GM18519 (cell line): ENCODE measurements around the gene KRT76.
"Not testable (repeated sequence)": the region's sequence is repeated elsewhere in the genome, so short reads cannot be mapped to it uniquely, and the experiment has no call there.

ENCODE experiments used
- ATAC-seq: cut with Tn5 transposase; IDR thresholded peaks from one replicate; pipeline ENCODE4 v1.9.1; 2021; ENCODE audit warnings: mild to moderate bottlenecking, moderate library complexity; ENCODE audit not compliant: unreplicated experiment, low FRiP score

Gene KRT76

DNA sequence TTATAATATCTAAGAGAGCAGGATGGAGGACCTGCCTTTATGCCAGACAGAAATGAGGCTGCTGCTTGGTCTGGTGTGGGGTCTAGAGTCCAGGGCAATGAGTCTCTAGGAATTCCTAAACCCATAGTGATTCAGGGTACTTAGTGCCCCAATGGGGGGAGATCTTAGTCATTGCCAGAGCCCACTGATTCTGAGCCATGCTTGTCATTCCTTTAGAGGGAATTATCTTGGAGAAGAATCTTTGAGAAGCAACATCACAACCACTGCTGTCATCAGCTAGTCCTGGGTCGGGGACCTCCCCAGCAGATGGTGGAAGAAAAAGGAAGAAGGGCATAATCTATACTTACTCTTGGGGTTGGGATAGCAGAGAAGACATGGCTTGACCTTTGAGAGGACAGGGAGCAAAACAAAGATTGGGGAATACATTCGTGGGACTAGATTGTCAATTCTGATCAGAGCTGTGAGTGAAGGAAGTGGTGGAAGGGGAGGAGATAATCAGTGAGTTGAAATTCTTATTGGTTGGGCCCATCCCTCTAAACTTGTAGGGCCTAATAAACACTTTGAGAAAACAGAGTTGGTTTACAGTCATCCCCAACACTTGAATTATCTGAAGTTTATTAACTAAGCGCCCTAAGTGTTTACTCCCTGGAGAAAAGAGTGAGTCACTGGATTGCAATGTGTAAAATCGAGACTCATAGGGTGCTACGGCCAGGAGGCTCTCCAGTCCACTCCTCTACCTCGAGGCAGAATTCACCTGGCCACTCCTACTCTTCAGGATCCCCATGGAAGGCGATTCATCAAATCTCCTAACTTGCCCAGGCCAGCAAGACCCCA, 21.7 kb upstream of the KRT76 start:
- no peak for ATAC-seq

DNA sequence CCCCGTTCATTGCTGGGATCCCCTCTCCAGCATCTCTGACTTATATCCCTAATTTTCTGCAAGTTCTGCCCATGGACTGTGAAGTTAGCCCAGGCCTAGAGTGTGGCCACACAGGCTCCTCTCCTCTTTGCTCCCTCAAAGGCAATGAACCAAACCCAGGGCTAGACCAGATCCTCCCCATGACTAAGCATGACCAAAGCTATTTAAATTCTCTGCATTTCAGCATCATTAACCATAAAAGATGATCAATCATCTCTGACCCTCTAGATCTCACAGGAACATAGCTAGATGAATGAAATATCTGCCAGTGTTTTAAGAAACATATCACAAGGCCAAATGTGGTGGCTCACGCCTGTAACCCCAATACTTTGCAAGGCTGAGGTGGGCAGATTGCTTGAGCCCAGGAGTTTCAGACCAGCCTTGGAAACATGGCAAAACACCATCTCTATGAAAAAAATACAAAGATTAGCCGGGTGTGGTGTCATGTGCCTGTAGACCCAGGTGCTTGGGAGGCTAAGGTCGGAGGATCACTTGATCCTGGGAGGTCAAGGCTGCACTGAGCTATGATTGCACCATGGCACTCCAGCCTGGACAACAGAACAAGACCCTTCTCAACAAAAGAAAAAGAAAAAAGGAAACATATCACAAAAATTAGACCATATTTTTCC, 21.0 kb upstream of the KRT76 start:
- ATAC-seq = no peak

DNA sequence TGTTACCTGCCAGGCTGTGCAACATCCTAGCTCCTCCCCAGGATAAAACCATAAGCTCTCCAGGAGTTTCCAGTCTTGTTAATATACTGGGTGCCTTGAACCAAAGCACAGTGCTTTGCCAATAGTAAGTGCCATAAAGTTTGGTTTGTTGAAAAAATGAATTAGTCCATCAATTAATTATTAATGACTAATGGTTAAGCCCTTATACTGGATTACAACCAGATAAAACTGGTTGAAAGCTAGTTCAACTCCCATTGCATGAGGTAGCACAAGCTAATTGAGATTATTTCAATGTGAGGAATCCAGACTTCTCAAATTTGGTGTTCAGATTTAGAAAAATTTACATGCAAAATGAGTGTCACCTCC, 20.4 kb upstream of the KRT76 start:
- ATAC-seq = no peak

DNA sequence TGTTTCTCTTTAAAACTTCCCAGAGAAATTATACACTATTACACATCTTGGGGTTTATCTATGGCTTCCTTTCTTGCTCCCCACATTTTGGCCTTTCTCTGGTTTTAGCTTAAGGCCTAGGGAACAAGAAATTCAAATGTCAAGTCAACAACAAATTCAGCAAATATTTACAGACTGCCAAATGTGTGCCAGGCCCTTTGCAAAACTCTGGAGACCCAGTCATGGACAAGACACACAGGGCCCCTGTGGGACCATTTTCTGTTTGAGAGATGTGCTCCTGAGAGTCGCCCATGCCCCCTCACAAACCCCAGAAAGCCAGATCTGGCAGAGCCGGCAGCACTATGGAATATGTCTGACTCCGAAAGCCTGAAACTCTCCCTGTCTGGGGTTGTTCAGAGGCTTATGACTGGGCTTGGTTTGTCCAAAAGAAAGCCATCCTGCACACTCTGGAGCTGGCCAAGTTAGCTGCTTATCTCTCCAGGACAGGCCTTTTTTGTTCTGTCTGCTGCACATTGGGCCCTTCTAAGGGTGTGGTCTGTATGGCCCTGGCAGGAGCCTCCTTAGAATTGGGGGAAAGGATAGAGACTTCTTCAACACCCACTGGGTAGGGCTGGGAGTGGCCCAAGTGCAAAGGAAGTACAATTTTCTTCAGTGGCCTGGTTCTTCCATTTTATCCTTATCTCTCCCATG, 19.8 kb upstream of the KRT76 start:
- ATAC-seq = no peak

DNA sequence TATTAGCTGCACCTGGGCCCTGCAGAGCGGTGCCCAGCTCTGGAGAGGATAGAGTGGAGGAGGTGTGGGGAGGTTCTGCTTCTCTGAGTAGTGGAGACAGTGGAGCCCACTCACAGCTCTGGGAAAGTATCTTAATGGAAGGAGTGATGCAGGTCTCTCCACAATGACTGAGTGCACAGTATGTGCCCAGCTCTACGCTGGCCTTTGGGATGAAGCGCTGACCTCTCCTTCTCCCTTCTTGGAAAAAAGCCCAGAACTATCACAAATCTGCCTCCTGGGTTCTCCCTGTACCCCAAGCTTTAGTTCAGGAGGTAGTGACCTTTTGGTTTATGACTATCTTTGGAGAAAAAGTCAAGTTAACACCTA, 19.3 kb upstream of the KRT76 start:
- no peak for ATAC-seq

DNA sequence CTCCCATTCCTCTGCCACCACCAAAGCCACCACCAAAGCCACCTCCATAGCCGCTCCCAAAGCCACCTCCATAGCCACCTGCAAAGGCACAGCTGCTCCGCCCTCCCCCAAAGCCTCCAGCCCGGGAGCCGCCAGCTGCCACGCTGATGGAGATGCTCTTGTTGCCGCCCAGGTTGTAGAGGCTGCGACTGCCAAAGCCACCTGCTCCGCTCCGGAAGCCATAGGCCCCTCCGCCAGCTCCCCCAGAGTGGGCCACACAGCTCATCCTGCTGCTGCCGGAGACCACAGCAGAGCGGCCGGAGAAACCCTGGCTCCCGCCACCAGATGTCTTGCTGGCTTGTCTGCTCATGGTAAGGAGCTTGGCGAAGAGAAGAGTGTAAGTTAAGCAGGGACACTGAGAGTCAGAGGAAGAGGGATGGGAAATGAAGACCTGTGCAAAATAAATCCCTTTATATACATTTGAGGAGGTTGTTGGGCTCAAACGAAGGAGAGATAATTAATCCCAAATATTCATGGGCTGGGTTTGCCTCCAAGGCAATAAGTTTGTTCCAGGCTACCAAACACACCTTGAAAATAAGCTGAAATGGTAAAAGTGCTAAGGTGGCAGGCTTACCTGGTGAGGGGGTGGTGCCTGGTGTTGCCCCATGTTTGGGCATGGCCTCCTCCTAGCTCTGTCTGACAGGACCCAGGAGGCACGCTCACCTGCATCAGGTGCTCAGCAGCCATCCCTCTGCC, 18.7 kb upstream of the KRT76 start, which contains the start of gene KRT3:
Gene KRT3 (minus strand): TSS at position 424 of the 735 bp plus-strand sequence. CDS start 75 bp downstream, at position 349.
- no peak for ATAC-seq

DNA sequence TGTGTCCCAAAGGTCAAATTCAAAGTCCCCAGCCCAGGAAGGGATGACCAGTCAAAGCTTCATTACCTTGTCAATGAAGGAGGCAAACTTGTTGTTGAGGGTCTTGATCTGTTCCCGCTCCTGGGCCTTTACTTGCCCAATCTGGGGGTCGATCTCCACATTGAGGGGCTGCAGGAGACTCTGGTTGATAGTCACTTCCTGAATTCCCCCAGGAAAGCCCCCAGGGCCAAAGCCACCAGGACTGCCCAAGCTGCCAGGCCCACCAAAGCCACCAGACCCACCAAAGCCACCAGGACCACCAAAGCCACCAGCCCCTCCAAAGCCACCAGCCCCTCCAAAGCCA, 18.2 kb upstream of the KRT76 start:
- not testable (repeated sequence) for ATAC-seq

DNA sequence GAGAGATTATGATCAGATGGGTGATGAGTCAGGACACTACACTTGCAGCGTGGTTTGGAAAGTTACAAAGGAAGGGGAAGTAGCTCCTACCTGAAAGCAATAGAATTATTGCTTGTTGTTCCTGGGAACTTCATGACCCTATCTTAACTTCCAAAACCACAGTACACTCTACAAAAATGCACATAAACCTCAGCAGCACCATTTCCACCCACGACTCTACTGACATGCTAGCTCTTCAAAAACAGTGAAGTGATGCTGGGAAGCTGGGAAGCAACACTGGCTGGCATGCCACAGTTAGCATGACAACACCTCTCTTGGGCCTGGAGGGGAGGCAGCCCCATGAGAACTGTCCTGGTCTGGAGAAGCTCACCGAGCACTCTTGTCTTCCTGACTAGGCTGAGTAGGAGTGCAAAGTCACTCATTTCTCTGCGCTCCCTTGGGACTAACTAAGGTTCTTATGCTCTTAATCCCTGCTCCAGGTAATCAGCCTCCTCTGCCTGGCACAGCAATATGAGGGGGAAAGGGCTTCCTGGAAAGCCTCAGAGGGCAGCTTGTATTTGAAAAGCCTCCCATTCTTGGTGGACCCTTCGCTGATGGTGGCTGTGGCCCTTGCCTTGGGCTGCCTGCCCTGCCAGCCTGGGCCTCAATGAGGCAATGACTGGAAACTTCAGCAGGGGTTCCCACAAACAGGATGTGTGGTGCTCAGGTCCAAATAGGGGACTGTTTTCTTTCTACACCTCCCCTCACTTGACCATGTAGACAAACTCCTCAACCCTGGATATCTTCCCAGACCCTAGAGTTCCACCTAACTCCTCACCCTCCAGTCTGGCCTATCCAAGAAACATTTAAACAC, 17.6 kb upstream of the KRT76 start:
- no peak for ATAC-seq

DNA sequence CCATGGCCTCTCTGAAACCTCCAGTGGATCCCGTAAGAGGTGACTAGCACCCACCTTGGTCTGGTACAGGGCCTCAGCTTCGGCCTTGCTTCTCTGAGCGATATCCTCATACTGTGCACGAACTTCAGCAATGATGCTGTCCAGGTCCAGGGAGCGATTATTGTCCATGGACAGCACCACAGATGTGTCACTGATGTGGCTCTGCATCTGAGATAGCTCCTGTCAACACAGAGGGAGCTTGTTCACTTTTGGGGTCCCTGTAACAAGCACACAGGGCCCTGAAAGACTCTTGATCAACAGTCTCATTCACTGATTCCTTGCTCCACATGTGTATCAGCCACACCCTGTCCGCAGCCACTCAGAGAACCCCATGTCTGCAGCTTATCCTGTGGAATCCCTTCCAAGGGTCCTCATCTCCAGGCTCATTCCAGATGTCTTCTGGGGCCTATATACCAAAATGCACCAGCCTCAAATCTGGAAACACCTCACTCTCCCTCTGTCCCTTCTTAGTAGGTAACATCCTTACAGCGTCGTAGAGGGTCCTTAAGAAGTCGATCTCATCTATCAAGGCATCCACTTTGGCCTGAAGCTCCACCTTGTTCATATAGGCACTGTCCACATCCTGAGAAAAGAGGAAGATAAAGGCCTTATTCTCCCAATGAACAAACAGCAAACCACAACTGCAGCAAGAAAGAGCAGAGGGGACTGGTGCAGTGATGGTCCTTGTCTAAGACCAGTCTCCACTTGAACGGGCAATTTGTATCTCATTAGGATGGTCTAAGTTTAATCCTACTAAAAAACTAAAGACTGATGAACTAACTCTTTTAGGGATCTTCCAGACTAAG, 15.3 kb upstream of the KRT76 start:
- no peak for ATAC-seq

DNA sequence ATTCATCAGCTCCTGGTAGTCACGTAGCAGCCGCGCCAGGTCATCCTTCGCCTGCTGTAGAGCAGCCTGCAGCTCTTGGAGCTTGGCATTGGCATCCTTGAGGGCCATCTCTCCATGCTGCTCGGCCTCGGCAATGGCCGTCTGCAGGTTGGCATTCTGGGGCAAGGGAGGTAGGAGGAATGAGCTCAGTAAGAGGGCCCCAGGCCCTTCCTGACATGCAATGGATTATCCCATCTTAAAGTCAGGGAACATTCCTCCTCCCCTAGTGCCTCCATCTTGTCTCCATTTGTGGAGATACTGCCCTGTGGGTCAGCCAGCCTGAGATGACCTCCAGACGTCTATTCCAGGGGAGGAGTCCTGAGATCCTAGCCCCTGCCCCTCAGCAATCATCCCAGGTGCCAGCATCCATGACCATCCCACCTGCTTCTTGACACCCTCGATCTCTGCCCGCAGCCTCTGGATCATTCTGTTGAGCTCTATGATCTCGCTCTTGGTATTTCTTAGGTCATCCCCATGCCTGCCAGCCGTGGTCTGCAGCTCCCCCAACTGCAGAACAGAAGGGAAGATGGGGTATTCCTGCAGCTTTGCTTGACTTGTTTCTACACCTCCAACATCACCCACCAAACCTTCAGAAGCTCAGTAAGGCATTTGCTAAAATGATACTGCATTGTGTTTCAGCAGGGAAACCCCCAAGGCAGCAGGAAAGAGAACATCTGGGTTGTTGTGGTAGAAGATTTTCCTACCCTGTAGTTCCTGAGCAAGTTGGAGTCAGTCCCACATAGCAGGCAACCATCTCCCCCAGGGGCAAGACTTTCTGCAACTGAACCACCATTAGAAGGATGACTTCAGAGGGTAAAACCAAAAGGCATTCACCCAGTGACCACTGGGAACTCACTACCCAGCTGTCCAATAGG, 14.4 kb upstream of the KRT76 start:
- no peak for ATAC-seq

DNA sequence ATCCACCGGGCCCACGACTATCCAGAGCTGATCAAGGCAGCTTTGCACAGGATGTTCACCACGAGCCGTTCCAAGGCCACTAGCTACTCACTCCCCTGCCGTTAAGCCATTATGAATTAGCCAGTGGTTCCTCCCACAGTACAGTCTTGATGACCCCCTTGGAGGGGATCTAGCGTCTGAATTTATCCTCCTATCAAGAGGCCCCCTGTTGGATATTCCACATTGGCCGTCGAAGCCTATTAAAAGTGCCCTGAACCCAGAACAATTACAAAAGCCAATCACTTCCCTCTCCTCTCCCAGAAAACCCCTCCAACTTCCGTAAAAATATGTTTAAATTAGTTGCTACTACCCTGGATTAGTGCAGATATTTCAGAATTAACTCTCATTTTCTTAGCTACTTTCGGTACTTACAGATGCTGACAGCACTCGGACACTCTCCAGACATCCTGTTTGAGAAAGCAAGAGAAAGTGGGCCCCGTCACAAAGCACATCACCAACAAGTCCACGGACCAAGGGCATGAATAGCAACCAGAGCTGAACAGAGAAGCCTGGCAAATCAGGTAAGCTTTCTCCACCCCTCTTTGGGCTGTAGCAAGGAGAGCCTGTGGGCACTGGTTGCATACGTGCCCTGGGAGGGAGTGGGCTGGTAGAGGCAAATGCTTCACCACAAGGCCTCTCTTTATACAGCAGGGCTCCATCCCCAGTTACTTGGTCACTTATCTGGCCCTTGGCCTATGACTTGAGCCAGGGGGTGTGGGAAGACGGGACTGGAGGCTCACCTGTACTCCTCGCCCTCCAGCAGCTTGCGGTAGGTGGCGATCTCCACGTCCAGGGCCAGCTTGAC, 13.5 kb upstream of the KRT76 start:
- no peak for ATAC-seq

DNA sequence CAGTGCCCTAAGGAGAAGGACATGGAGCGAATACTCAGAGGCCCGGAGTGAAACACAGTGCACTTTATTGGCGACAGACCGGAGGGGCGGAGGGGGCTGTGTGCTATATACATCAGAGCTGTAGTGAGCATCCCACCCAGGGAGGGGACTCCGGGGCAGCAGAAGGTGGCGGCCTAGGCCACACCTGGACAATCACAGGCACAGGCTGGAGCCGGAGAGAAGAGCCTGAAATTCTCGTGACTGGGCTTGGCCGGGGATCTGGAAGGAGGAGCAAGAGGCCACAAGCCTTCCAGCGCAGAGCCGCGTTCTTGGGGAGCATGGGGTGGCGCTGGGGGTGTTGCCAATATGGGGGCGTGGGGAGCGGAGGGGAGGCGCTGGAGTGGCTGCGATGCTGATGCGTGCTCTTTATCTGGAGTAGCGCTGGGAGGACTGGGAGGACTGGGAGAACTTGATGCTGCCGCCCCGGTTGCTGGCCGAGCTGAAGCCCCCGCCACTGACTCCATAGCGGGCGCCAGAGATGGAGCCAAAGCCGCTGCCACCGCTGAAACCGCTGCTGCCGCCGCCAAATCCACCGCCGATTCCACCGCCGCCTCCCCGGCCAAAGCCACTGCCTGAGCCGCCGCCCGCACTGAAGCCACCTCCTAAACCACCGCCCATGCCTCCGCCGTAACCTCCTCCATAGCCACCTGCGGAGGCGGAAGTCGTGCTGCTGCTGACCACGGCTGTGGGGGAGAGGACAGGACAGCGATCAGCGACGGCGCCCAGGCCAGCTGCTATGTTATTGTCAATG, 12.7 kb upstream of the KRT76 start:
- no peak for ATAC-seq

DNA sequence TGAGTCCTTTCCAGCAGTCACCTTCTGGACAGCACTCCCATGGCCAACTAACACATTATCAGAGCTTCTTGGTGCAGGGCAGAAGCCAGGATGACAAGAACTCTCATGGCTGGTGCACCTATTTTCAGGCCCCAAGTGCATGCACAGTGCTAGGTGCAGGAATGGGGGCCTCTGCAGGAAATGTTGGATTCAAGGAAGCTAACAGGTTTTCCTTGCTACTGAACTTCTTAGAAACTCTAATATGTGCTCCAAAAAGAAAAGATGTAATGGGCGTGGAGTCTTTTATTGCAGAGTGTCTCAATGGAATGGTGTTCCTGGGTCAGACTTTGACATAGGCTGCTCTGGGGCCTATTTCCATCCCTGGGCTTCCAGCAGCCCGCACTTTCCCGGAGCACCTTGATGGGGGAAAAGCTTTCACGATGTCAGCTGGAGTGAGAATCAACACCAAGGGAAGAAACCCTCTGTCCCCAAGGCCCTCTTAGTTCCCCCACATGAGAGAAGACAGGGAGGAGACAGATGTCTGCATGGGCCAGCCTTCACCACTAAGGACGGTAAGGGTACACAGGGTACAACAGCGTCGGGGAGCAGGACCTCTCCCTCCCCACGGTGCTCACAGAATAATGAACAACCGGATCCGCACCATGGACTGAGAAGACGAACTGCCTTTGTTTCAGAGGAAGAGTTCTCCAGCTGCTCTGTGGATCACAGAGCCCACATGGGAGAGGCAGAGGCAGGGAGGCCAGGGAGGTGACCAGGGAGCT, 11.9 kb upstream of the KRT76 start:
- no peak for ATAC-seq

DNA sequence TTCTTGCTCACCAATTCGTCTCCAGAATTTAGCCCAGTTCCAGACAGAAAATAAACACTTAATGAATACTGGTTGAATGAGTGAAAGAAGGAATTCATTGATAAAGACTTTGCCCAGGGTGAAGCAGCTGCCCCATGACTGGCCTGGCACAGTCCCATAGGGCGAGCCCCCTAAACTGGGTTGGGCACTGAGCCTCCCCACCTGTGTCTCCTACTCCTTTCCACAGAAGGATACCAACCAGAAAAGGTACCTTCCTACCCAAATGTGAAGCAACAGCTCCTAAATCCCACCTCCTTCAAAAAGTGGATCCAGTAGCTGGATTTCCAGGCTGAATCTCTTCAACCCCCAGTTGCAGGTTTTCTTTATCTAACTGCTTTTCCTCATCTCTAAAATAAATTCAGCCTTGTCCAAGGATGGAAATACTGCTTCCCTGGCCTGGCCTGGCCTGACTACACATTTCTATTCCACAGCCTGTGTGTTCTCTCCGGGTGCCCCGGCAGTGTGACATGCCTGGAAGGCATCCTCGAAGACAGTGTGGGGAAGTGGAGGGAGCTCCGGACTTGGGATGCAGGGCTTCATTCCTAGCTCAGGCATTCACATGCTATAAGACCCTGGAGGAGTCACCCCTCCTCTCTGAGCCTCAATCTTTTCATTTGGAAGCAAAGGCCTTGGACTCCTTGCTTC, 11.2 kb upstream of the KRT76 start:
- ATAC-seq = no peak
